ENCODE results near the gene PCDHA8.
"Not testable (repeated sequence)": the region's sequence is repeated elsewhere in the genome, so short reads cannot be mapped to it uniquely, and the experiment has no call there.

The PCDHA8 gene, protein sequence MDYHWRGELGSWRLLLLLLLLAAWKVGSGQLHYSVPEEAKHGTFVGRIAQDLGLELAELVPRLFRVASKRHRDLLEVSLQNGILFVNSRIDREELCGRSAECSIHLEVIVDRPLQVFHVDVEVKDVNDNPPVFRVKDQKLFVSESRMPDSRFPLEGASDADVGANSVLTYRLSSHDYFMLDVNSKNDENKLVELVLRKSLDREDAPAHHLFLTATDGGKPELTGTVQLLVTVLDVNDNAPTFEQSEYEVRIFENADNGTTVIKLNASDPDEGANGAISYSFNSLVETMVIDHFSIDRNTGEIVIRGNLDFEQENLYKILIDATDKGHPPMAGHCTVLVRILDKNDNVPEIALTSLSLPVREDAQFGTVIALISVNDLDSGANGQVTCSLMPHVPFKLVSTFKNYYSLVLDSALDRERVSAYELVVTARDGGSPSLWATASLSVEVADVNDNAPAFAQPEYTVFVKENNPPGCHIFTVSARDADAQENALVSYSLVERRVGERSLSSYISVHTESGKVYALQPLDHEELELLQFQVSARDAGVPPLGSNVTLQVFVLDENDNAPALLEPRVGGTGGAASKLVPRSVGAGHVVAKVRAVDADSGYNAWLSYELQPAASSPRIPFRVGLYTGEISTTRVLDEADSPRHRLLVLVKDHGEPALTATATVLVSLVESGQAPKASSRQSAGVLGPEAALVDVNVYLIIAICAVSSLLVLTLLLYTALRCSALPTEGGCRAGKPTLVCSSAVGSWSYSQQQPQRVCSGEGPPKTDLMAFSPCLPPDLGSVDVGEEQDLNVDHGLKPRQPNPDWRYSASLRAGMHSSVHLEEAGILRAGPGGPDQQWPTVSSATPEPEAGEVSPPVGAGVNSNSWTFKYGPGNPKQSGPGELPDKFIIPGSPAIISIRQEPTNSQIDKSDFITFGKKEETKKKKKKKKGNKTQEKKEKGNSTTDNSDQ

GRCh38 chr5:140840978-140841962 is at the start of gene PCDHA8:
PCDHA8 (plus strand) TSS chr5:140841187; CDS start chr5:140841322, 135 bp downstream.
- peaks cover 3% of the 10 kb centered on the region for H3K27me3 ChIP-seq (ENCODE audit: low read depth, low read length)
- peaks cover 0 to 4% of the 10 kb centered on the region in 2 donors for H3K4me1 ChIP-seq (ENCODE audit: control insufficient read depth in 1 of 2, insufficient read depth in 2 of 2, low read length in 2 of 2)
- H3K36me3 ChIP-seq (ENCODE audit: control insufficient read depth in 1 of 2, insufficient read depth in 2 of 2, low read length in 2 of 2): no peaks in the 10 kb centered on the region
- H3K27ac ChIP-seq (ENCODE audit: low read length): no peak within 1 kb of the TSS
- H3K9me3 ChIP-seq (ENCODE audit: control insufficient read depth in 1 of 2, low read length in 2 of 2): peaks cover 4 to 7% of the 10 kb centered on the region in 2 donors
- peak within 1 kb of the TSS in 1 of 2 donors; percentile 42 for H3K4me3 ChIP-seq (ENCODE audit: low read depth in 1 of 2, low read length in 2 of 2)

DNA sequence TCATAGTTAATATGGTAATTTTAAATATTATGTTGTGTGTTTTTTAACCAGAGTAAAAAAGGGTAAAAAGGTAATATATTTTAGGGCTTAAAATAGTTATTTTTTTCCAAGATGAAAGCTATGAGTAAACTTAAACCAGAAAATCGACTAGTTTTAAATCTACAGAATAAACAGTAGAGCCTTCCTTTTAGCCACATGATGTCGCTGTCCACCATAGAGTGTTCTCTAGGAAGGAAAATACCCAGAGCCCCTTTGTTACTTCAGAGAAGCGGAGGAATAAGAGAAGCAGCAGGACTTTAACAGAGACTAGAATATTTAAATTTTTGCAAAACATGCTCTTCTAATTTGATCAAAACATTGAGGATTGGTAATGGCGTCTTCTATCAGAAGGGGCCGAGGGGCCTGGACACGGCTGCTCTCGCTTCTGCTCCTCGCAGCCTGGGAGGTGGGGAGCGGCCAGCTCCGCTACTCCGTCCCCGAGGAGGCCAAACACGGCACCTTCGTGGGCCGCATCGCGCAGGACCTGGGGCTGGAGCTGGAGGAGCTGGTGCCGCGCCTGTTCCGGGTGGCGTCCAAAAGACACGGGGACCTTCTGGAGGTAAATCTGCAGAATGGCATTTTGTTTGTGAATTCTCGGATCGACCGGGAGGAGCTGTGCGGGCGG is 46.3 kb upstream of the PCDHA8 start, which contains the start of gene PCDHA2:
Gene PCDHA2 (plus strand): TSS at position 258 of the 664 bp plus-strand sequence.
- no peaks in the 10 kb centered on the region for H3K27me3 ChIP-seq (ENCODE audit: low read depth, low read length)
- peaks cover 28 to 43% of the 10 kb centered on the region in 2 donors for H3K9me3 ChIP-seq (ENCODE audit: control insufficient read depth in 1 of 2, low read length in 2 of 2)
- H3K4me3 ChIP-seq (ENCODE audit: low read depth in 1 of 2, low read length in 2 of 2): peak within 1 kb of the TSS in 1 of 2 donors; percentile 48
- H3K27ac ChIP-seq (ENCODE audit: low read length): no peak within 1 kb of the TSS
- H3K36me3 ChIP-seq (ENCODE audit: control insufficient read depth in 1 of 2, insufficient read depth in 2 of 2, low read length in 2 of 2): no peaks in the 10 kb centered on the region
- H3K4me1 ChIP-seq (ENCODE audit: control insufficient read depth in 1 of 2, insufficient read depth in 2 of 2, low read length in 2 of 2): no peaks in the 10 kb centered on the region

- Histone ChIP-seq H3K36me3 (ENCODE audit: control insufficient read depth in 1 of 2, insufficient read depth in 2 of 2, low read length in 2 of 2) (no peaks in the 10 kb centered on the region), H3K27ac (ENCODE audit: low read length) (no peak overlapping the region), H3K9me3 (ENCODE audit: control insufficient read depth in 1 of 2, low read length in 2 of 2) (peaks cover 28 to 43% of the 10 kb centered on the region in 2 donors), H3K4me1 (ENCODE audit: control insufficient read depth in 1 of 2, insufficient read depth in 2 of 2, low read length in 2 of 2) (no peaks in the 10 kb centered on the region), H3K4me3 (ENCODE audit: low read depth in 1 of 2, low read length in 2 of 2) (peak overlapping the region in 1 of 2 donors; percentile 48), H3K27me3 (ENCODE audit: low read depth, low read length) (no peaks in the 10 kb centered on the region)
Measured at GRCh38 chr5:140795259-140795641, 45.7 kb upstream of the PCDHA8 start.

- not testable (repeated sequence) for H3K27me3 ChIP-seq (ENCODE audit: low read depth, low read length); H3K27ac ChIP-seq (ENCODE audit: low read length); H3K36me3 ChIP-seq (ENCODE audit: control insufficient read depth in 1 of 2, insufficient read depth in 2 of 2, low read length in 2 of 2); H3K4me1 ChIP-seq (ENCODE audit: control insufficient read depth in 1 of 2, insufficient read depth in 2 of 2, low read length in 2 of 2)
- Histone ChIP-seq H3K4me3 (ENCODE audit: low read depth in 1 of 2, low read length in 2 of 2) (peak overlapping the region in 1 of 2 donors; percentile 48), H3K9me3 (ENCODE audit: control insufficient read depth in 1 of 2, low read length in 2 of 2) (peaks cover 23 to 41% of the 10 kb centered on the region in 2 donors)
Measured at GRCh38 chr5:140796072-140796717, 44.8 kb upstream of the PCDHA8 start.

GRCh38 chr5:140796718-140797095 is 44.3 kb upstream of the PCDHA8 start:
- peak overlapping the region in 1 of 2 donors; percentile 33 for H3K4me3 ChIP-seq (ENCODE audit: low read depth in 1 of 2, low read length in 2 of 2)
- no peak overlapping the region for H3K27ac ChIP-seq (ENCODE audit: low read length)
- H3K27me3 ChIP-seq (ENCODE audit: low read depth, low read length): no peaks in the 10 kb centered on the region
- no peaks in the 10 kb centered on the region for H3K36me3 ChIP-seq (ENCODE audit: control insufficient read depth in 1 of 2, insufficient read depth in 2 of 2, low read length in 2 of 2)
- H3K9me3 ChIP-seq (ENCODE audit: control insufficient read depth in 1 of 2, low read length in 2 of 2): peaks cover 26 to 46% of the 10 kb centered on the region in 2 donors
- no peaks in the 10 kb centered on the region for H3K4me1 ChIP-seq (ENCODE audit: control insufficient read depth in 1 of 2, insufficient read depth in 2 of 2, low read length in 2 of 2)

GRCh38 chr5:140800816-140801493 is 40.0 kb upstream of the PCDHA8 start, which contains the start of gene PCDHA3:
PCDHA3 (plus strand) TSS chr5:140801057.
- Histone ChIP-seq H3K4me3 (ENCODE audit: low read depth in 1 of 2, low read length in 2 of 2) (peak within 1 kb of the TSS; percentile 59 to 63), H3K27ac (ENCODE audit: low read length) (no peak within 1 kb of the TSS), H3K4me1 (ENCODE audit: control insufficient read depth in 1 of 2, insufficient read depth in 2 of 2, low read length in 2 of 2) (no peaks in the 10 kb centered on the region), H3K9me3 (ENCODE audit: control insufficient read depth in 1 of 2, low read length in 2 of 2) (peaks cover 7 to 34% of the 10 kb centered on the region in 2 donors), H3K27me3 (ENCODE audit: low read depth, low read length) (no peaks in the 10 kb centered on the region), H3K36me3 (ENCODE audit: control insufficient read depth in 1 of 2, insufficient read depth in 2 of 2, low read length in 2 of 2) (no peaks in the 10 kb centered on the region)

DNA sequence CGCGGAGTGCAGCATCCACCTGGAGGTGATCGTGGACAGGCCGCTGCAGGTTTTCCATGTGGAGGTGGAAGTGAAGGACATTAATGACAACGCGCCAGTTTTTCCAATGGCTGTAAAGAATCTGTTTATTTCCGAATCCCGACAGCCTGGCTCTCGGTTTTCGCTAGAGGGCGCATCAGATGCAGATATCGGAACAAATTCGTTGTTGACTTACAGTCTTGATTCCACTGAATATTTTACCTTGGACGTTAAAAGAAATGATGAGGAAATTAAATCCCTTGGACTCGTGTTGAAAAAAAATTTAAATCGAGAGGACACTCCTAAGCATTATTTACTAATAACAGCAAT is 39.5 kb upstream of the PCDHA8 start:
- Histone ChIP-seq H3K27me3 (ENCODE audit: low read depth, low read length) (no peaks in the 10 kb centered on the region), H3K36me3 (ENCODE audit: control insufficient read depth in 1 of 2, insufficient read depth in 2 of 2, low read length in 2 of 2) (no peaks in the 10 kb centered on the region), H3K4me1 (ENCODE audit: control insufficient read depth in 1 of 2, insufficient read depth in 2 of 2, low read length in 2 of 2) (no peaks in the 10 kb centered on the region), H3K27ac (ENCODE audit: low read length) (no peak overlapping the region), H3K9me3 (ENCODE audit: control insufficient read depth in 1 of 2, low read length in 2 of 2) (peaks cover 7 to 34% of the 10 kb centered on the region in 2 donors), H3K4me3 (ENCODE audit: low read depth in 1 of 2, low read length in 2 of 2) (peak overlapping the region in 1 of 2 donors; percentile 63)

- H3K4me1 ChIP-seq (ENCODE audit: control insufficient read depth in 1 of 2, insufficient read depth in 2 of 2, low read length in 2 of 2); H3K27ac ChIP-seq (ENCODE audit: low read length); H3K27me3 ChIP-seq (ENCODE audit: low read depth, low read length); H3K36me3 ChIP-seq (ENCODE audit: control insufficient read depth in 1 of 2, insufficient read depth in 2 of 2, low read length in 2 of 2): not testable (repeated sequence)
- Histone ChIP-seq H3K9me3 (ENCODE audit: control insufficient read depth in 1 of 2, low read length in 2 of 2) (peaks cover 7 to 36% of the 10 kb centered on the region in 2 donors), H3K4me3 (ENCODE audit: low read depth in 1 of 2, low read length in 2 of 2) (peak overlapping the region in 1 of 2 donors; percentile 23)
Measured at GRCh38 chr5:140802381-140802780, 38.6 kb upstream of the PCDHA8 start.

DNA sequence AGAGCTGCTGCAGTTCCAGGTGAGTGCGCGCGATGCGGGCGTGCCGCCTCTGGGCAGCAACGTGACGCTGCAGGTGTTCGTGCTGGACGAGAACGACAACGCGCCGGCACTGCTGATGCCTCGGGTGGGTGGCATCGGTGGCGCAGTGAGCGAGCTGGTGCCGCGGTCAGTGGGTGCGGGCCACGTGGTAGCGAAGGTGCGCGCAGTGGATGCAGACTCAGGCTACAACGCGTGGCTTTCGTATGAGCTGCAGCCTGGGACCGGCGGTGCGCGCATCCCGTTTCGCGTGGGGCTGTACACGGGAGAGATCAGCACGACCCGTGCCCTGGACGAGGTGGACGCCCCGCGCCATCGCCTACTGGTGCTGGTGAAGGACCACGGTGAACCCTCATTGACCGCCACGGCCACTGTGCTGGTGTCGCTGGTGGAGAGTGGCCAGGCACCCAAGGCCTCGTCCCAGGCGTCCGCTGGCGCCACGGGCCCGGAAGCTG is 38.2 kb upstream of the PCDHA8 start:
- H3K27ac ChIP-seq (ENCODE audit: low read length): no peak overlapping the region
- H3K4me1 ChIP-seq (ENCODE audit: control insufficient read depth in 1 of 2, insufficient read depth in 2 of 2, low read length in 2 of 2): no peaks in the 10 kb centered on the region
- no peaks in the 10 kb centered on the region for H3K36me3 ChIP-seq (ENCODE audit: control insufficient read depth in 1 of 2, insufficient read depth in 2 of 2, low read length in 2 of 2)
- peak overlapping the region in 1 of 2 donors; percentile 23 for H3K4me3 ChIP-seq (ENCODE audit: low read depth in 1 of 2, low read length in 2 of 2)
- no peaks in the 10 kb centered on the region for H3K27me3 ChIP-seq (ENCODE audit: low read depth, low read length)
- H3K9me3 ChIP-seq (ENCODE audit: control insufficient read depth in 1 of 2, low read length in 2 of 2): peaks cover 7 to 41% of the 10 kb centered on the region in 2 donors
